ENCODE measurements around the gene CRADD. TPM values are rescaled to one million over a fixed set of nuclear protein-coding genes. Genes with fewer than 3 reads are reported as not detected.
"Not testable (repeated sequence)": the region's sequence is repeated elsewhere in the genome, so short reads cannot be mapped to it uniquely, and the experiment has no call there.

CRADD gene
- total RNA-seq, 2 experiments from 2014 or later, result 5.8 to 9.2 TPM

- ATAC-seq (ENCODE audit: poor library complexity) (no peak), DNase-seq (no peak)
- peaks cover 64% of the 10 kb centered on the region for H3K36me3 Mint-ChIP-seq (ENCODE audit: low read depth)
- H3K4me1 Mint-ChIP-seq (ENCODE audit: low read depth), result no peaks in the 10 kb centered on the region
- no peak overlapping the region for H3K4me3 ChIP-seq (ENCODE audit: low read length)
- no peaks in the 10 kb centered on the region for H3K27me3 Mint-ChIP-seq
- TF ChIP-seq CTCF (IDR thresholded peaks at IDR 0.05), result no peak
- intact Hi-C loops (cut with DNase I, micrococcal nuclease), result no loop called here
- peaks cover 9 to 70% of the 10 kb centered on the region in 2 experiments for H3K9me3 ChIP-seq (ENCODE audit: control insufficient read depth in 1 of 2, insufficient read depth in 1 of 2, low read length in 2 of 2)
- H3K27ac Mint-ChIP-seq, result no peak overlapping the region
- no peaks in the 10 kb centered on the region for H3K36me3 ChIP-seq (ENCODE audit: insufficient read depth, low read length)
- no peak overlapping the region for H3K4me3 Mint-ChIP-seq
- POLR2A ChIA-PET, result no interaction called here
- H3K4me1 ChIP-seq (ENCODE audit: insufficient read depth, low read length), result no peaks in the 10 kb centered on the region
- H3K27me3 ChIP-seq (ENCODE audit: control insufficient read depth in 1 of 2, insufficient read depth in 2 of 2, low read length in 2 of 2), result no peaks in the 10 kb centered on the region
- CTCF ChIA-PET, result no interaction called here
- no peak overlapping the region for H3K27ac ChIP-seq (ENCODE audit: low read depth in 1 of 2, low read length in 2 of 2)
- H3K9me3 Mint-ChIP-seq, result peaks cover 52% of the 10 kb centered on the region
These were observed 191.6 kb downstream of the CRADD start for GRCh38 chr12:93868771-93869170.

- no peaks in the 10 kb centered on the region for H3K4me1 Mint-ChIP-seq (ENCODE audit: low read depth)
- ATAC-seq (ENCODE audit: poor library complexity) (no peak), DNase-seq (no peak)
- no peak overlapping the region for H3K4me3 ChIP-seq (ENCODE audit: low read length)
- H3K27ac Mint-ChIP-seq, result no peak overlapping the region
- H3K4me3 Mint-ChIP-seq, result no peak overlapping the region
- H3K4me1 ChIP-seq (ENCODE audit: insufficient read depth, low read length), result no peaks in the 10 kb centered on the region
- H3K36me3 ChIP-seq (ENCODE audit: insufficient read depth, low read length), result no peaks in the 10 kb centered on the region
- H3K27me3 ChIP-seq (ENCODE audit: control insufficient read depth in 1 of 2, insufficient read depth in 2 of 2, low read length in 2 of 2), result no peaks in the 10 kb centered on the region
- no peak for TF ChIP-seq CTCF (IDR thresholded peaks at IDR 0.05)
- CTCF ChIA-PET, result no interaction called here
- H3K27ac ChIP-seq (ENCODE audit: low read depth in 1 of 2, low read length in 2 of 2), result no peak overlapping the region
- H3K36me3 Mint-ChIP-seq (ENCODE audit: low read depth), result peaks cover 69% of the 10 kb centered on the region
- peaks cover 60% of the 10 kb centered on the region for H3K9me3 Mint-ChIP-seq
- intact Hi-C loops (cut with DNase I, micrococcal nuclease), result no loop called here
- no peaks in the 10 kb centered on the region for H3K27me3 Mint-ChIP-seq
- POLR2A ChIA-PET, result no interaction called here
- peaks cover 8 to 81% of the 10 kb centered on the region in 2 experiments for H3K9me3 ChIP-seq (ENCODE audit: control insufficient read depth in 1 of 2, insufficient read depth in 1 of 2, low read length in 2 of 2)
These were observed 193.0 kb downstream of the CRADD start for GRCh38 chr12:93870020-93870795.

- intact Hi-C loops (cut with DNase I, micrococcal nuclease); DNase-seq; H3K4me1 ChIP-seq (ENCODE audit: insufficient read depth, low read length); H3K27me3 ChIP-seq (ENCODE audit: control insufficient read depth in 1 of 2, insufficient read depth in 2 of 2, low read length in 2 of 2); ATAC-seq (ENCODE audit: poor library complexity); H3K27ac Mint-ChIP-seq; POLR2A ChIA-PET; H3K4me3 Mint-ChIP-seq; CTCF ChIA-PET; H3K27me3 Mint-ChIP-seq; H3K4me3 ChIP-seq (ENCODE audit: low read length); H3K36me3 ChIP-seq (ENCODE audit: insufficient read depth, low read length); H3K4me1 Mint-ChIP-seq (ENCODE audit: low read depth); H3K27ac ChIP-seq (ENCODE audit: low read depth in 1 of 2, low read length in 2 of 2): not testable (repeated sequence)
- peaks cover 69% of the 10 kb centered on the region for H3K36me3 Mint-ChIP-seq (ENCODE audit: low read depth)
- H3K9me3 ChIP-seq (ENCODE audit: control insufficient read depth in 1 of 2, insufficient read depth in 1 of 2, low read length in 2 of 2), result peaks cover 4 to 79% of the 10 kb centered on the region in 2 experiments
- H3K9me3 Mint-ChIP-seq, result peaks cover 59% of the 10 kb centered on the region
These were observed 194.4 kb downstream of the CRADD start for GRCh38 chr12:93871566-93871965.

- no peak for TF ChIP-seq CTCF (IDR thresholded peaks at IDR 0.05)
- Histone ChIP-seq H3K4me3 (ENCODE audit: low read length) (no peak overlapping the region), H3K4me1 (ENCODE audit: insufficient read depth, low read length) (no peaks in the 10 kb centered on the region), H3K9me3 (ENCODE audit: control insufficient read depth in 1 of 2, insufficient read depth in 1 of 2, low read length in 2 of 2) (peaks cover 14 to 76% of the 10 kb centered on the region in 2 experiments), H3K27ac (ENCODE audit: low read depth in 1 of 2, low read length in 2 of 2) (no peak overlapping the region), H3K36me3 (ENCODE audit: insufficient read depth, low read length) (no peaks in the 10 kb centered on the region), H3K27me3 (ENCODE audit: control insufficient read depth in 1 of 2, insufficient read depth in 2 of 2, low read length in 2 of 2) (no peaks in the 10 kb centered on the region)
- no peak for ATAC-seq (ENCODE audit: poor library complexity)
- peaks cover 52% of the 10 kb centered on the region for H3K9me3 Mint-ChIP-seq
- no peaks in the 10 kb centered on the region for H3K27me3 Mint-ChIP-seq
- ChIA-PET CTCF (no interaction called here), POLR2A (no interaction called here)
- H3K27ac Mint-ChIP-seq, result no peak overlapping the region
- DNase-seq, result no peak
- H3K4me1 Mint-ChIP-seq (ENCODE audit: low read depth), result no peaks in the 10 kb centered on the region
- intact Hi-C loops (cut with DNase I, micrococcal nuclease), result no loop called here
- H3K36me3 Mint-ChIP-seq (ENCODE audit: low read depth), result peaks cover 69% of the 10 kb centered on the region
- no peak overlapping the region for H3K4me3 Mint-ChIP-seq
These were observed 196.4 kb downstream of the CRADD start for GRCh38 chr12:93873561-93873960.

Data from CD4-positive, alpha-beta T cell (primary cell).